H1 (cell line): ENCODE data around the gene PKM. TPM values are rescaled to one million over a fixed set of nuclear protein-coding genes. Genes with fewer than 3 reads are reported as not detected.

ENCODE experiments used
- ASH2L ChIP-seq: fragments of 200-600, 300-600 bp; sonication (generic); IDR thresholded peaks from one replicate; pipeline ENCODE4 v1.7.1; 2017; ENCODE audit warnings: low read length
- CBX8 ChIP-seq: fragments of 300-800, 300-1000 bp; sonication (generic); IDR thresholded peaks from 2 replicates; pipeline ENCODE4 v1.7.1; 2016; ENCODE audit warnings: low read depth, low read length, borderline replicate concordance
- HDAC6 ChIP-seq: IDR thresholded peaks from one replicate; pipeline ENCODE4 v1.7.1; 2012; ENCODE audit warnings: low read depth, mild to moderate bottlenecking, inconsistent platforms, low read length, moderate library complexity
- NANOG ChIP-seq: IDR thresholded peaks from 2 replicates; pipeline ENCODE4 v1.6.1; 2011; ENCODE audit warnings: low read length, low read depth, mild to moderate bottlenecking, inconsistent platforms; ENCODE audit not compliant: insufficient read depth, poor library complexity, severe bottlenecking
- SIRT6 ChIP-seq: IDR thresholded peaks from one replicate; pipeline ENCODE4 v1.7.1; 2012; ENCODE audit warnings: low read length, inconsistent platforms
- SP2 ChIP-seq: IDR thresholded peaks from 2 replicates; pipeline ENCODE4 v1.6.1; 2012; ENCODE audit warnings: mild to moderate bottlenecking, low read length, inconsistent platforms
- YY1 ChIP-seq: IDR thresholded peaks from 2 replicates; pipeline ENCODE4 v1.6.1; 2011; ENCODE audit warnings: low read depth, mild to moderate bottlenecking, low read length
- polyA plus RNA-seq, 7 experiments: library from polyadenylated mRNA; depleted of rRNA in 3 of 7; stranded (reverse) in 5 of 7; unstranded in 2 of 7; fragments of >200 nt in 5 of 7; fragments of 200-250 nt in 2 of 7; gene quantifications; 1 replicate in 5 of 7; 2 replicates in 1 of 7; 4 replicates in 1 of 7; pipeline versions ENCODE4 v1.2.1 to v1.2.3, GENCODE V29; 2011 to 2013; ENCODE audit warnings: missing spikeins in 2 of 7, mixed read lengths in 2 of 7
- total RNA-seq: library from RNA; stranded (reverse); fragmentation: NEBNext Ultra II Directional; extraction: Animal tissue kit (Norgen Biotek cat#: 25700); gene quantifications from 2 replicates; pipeline ENCODE4 v1.2.1, GENCODE V29; 2021
- TF ChIP-seq, protein P1 (sequence below): fragments of 300-600 bp; sonication (generic); IDR thresholded peaks from 2 replicates; pipeline ENCODE4 v1.7.1; 2012; ENCODE audit warnings: low read length, moderate library complexity, mild to moderate bottlenecking, inconsistent platforms; ENCODE audit not compliant: insufficient replicate concordance
- TF ChIP-seq, protein P2 (sequence below): IDR thresholded peaks from 2 replicates; pipeline ENCODE4 v1.6.1; 2011; ENCODE audit warnings: low read depth, mild to moderate bottlenecking, low read length; ENCODE audit not compliant: insufficient read depth

Gene PKM
- total and polyA plus RNA-seq, 2 of the 8 experiments (the other 6 are each of a cell fraction or from before 2014, with no cell fraction given): 780 to 856 TPM

DNA sequence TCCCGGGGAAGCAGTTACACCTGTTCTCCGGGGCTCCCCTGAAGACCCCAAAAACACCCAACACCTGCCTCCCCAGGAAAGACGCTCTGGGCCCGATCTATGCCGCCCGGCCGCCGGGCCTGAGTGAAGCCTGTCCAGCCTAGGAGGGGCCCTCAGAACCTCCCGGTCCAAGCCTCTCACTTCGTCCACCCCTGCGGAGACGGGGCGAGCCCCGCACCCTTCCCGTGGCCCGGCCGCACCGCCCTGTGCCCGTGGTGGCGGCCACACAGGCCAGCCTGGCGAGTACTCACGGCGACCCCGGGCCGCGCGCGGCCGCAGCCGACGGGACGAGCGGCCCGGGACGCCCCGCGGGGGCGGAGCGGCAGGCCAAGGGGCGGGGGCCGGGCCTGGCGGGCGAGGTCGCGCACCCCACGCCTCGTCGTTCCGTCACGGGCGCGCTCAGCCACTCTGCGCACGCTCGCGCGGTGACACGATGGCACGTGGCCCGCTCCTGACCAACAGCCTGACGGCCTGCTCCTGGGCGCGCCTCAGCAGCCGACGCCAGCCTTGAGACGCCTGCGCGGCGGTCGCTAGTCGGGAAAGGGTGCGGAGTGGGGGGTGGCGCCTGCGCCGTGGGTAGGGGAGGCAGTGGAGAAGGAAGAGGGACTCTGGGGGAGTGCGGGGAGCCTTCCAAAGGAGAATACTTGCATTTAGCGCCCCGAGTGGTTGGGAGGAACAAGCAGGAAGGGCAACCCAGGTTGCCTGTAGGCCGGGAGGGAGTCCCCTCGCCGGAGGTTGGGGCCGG lies 41.4 kb upstream of the PKM start, which contains the start of gene PARP6 (continued):
- TF ChIP-seq, protein P1, sequence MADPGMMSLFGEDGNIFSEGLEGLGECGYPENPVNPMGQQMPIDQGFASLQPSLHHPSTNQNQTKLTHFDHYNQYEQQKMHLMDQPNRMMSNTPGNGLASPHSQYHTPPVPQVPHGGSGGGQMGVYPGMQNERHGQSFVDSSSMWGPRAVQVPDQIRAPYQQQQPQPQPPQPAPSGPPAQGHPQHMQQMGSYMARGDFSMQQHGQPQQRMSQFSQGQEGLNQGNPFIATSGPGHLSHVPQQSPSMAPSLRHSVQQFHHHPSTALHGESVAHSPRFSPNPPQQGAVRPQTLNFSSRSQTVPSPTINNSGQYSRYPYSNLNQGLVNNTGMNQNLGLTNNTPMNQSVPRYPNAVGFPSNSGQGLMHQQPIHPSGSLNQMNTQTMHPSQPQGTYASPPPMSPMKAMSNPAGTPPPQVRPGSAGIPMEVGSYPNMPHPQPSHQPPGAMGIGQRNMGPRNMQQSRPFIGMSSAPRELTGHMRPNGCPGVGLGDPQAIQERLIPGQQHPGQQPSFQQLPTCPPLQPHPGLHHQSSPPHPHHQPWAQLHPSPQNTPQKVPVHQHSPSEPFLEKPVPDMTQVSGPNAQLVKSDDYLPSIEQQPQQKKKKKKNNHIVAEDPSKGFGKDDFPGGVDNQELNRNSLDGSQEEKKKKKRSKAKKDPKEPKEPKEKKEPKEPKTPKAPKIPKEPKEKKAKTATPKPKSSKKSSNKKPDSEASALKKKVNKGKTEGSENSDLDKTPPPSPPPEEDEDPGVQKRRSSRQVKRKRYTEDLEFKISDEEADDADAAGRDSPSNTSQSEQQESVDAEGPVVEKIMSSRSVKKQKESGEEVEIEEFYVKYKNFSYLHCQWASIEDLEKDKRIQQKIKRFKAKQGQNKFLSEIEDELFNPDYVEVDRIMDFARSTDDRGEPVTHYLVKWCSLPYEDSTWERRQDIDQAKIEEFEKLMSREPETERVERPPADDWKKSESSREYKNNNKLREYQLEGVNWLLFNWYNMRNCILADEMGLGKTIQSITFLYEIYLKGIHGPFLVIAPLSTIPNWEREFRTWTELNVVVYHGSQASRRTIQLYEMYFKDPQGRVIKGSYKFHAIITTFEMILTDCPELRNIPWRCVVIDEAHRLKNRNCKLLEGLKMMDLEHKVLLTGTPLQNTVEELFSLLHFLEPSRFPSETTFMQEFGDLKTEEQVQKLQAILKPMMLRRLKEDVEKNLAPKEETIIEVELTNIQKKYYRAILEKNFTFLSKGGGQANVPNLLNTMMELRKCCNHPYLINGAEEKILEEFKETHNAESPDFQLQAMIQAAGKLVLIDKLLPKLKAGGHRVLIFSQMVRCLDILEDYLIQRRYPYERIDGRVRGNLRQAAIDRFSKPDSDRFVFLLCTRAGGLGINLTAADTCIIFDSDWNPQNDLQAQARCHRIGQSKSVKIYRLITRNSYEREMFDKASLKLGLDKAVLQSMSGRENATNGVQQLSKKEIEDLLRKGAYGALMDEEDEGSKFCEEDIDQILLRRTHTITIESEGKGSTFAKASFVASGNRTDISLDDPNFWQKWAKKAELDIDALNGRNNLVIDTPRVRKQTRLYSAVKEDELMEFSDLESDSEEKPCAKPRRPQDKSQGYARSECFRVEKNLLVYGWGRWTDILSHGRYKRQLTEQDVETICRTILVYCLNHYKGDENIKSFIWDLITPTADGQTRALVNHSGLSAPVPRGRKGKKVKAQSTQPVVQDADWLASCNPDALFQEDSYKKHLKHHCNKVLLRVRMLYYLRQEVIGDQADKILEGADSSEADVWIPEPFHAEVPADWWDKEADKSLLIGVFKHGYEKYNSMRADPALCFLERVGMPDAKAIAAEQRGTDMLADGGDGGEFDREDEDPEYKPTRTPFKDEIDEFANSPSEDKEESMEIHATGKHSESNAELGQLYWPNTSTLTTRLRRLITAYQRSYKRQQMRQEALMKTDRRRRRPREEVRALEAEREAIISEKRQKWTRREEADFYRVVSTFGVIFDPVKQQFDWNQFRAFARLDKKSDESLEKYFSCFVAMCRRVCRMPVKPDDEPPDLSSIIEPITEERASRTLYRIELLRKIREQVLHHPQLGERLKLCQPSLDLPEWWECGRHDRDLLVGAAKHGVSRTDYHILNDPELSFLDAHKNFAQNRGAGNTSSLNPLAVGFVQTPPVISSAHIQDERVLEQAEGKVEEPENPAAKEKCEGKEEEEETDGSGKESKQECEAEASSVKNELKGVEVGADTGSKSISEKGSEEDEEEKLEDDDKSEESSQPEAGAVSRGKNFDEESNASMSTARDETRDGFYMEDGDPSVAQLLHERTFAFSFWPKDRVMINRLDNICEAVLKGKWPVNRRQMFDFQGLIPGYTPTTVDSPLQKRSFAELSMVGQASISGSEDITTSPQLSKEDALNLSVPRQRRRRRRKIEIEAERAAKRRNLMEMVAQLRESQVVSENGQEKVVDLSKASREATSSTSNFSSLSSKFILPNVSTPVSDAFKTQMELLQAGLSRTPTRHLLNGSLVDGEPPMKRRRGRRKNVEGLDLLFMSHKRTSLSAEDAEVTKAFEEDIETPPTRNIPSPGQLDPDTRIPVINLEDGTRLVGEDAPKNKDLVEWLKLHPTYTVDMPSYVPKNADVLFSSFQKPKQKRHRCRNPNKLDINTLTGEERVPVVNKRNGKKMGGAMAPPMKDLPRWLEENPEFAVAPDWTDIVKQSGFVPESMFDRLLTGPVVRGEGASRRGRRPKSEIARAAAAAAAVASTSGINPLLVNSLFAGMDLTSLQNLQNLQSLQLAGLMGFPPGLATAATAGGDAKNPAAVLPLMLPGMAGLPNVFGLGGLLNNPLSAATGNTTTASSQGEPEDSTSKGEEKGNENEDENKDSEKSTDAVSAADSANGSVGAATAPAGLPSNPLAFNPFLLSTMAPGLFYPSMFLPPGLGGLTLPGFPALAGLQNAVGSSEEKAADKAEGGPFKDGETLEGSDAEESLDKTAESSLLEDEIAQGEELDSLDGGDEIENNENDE: no peak
- TF ChIP-seq ASH2L: peak; percentile 92
- TF ChIP-seq CBX8: no peak
- TF ChIP-seq SP2: peak; percentile 49; the same call in 1 of the 2 replicates
- TF ChIP-seq YY1: peak; percentile 41; the same call in 1 of the 2 replicates
- TF ChIP-seq HDAC6: no peak
- TF ChIP-seq, protein P2, sequence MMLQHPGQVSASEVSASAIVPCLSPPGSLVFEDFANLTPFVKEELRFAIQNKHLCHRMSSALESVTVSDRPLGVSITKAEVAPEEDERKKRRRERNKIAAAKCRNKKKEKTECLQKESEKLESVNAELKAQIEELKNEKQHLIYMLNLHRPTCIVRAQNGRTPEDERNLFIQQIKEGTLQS: no peak; the same call in 1 of the 2 replicates
- TF ChIP-seq SIRT6: no peak
- TF ChIP-seq NANOG: no peak
